ENCODE measurements around the gene RBM48. TPM values are rescaled to one million over a fixed set of nuclear protein-coding genes. Genes with fewer than 3 reads are reported as not detected.

RBM48 gene
- total RNA-seq, 4 donors from 2014 or later: 3.8 to 24.1 (median 16.6) TPM

GRCh38 chr7:92504563-92504962, 24.0 kb upstream of the RBM48 start:
- TF ChIP-seq CTCF (IDR thresholded peaks at IDR 0.05): no peak
- no peak for TF ChIP-seq POLR2A (IDR thresholded peaks at IDR 0.05)
- no peak for DNase-seq
- H3K9me3 ChIP-seq: no peaks in the 10 kb centered on the region
- H3K4me1 ChIP-seq: no peaks in the 10 kb centered on the region
- intact Hi-C loops (cut with DNase I; ENCODE audit: low total_unique reads): no loop called here
- no peak overlapping the region for H3K4me3 ChIP-seq
- H3K27ac ChIP-seq: no peak overlapping the region
- H3K36me3 ChIP-seq: no peaks in the 10 kb centered on the region
- no peaks in the 10 kb centered on the region for H3K27me3 ChIP-seq

GRCh38 chr7:92506363-92506762, 22.2 kb upstream of the RBM48 start:
- no peaks in the 10 kb centered on the region for H3K27me3 ChIP-seq
- no peaks in the 10 kb centered on the region for H3K36me3 ChIP-seq
- intact Hi-C loops (cut with DNase I; ENCODE audit: low total_unique reads): no loop called here
- no peak for DNase-seq
- H3K27ac ChIP-seq: no peak overlapping the region
- H3K4me1 ChIP-seq: no peaks in the 10 kb centered on the region
- TF ChIP-seq POLR2A (IDR thresholded peaks at IDR 0.05) (no peak), CTCF (IDR thresholded peaks at IDR 0.05) (no peak)
- no peaks in the 10 kb centered on the region for H3K9me3 ChIP-seq
- no peak overlapping the region for H3K4me3 ChIP-seq

- TF ChIP-seq CTCF (IDR thresholded peaks at IDR 0.05) (no peak), POLR2A (IDR thresholded peaks at IDR 0.05) (no peak)
- Histone ChIP-seq H3K4me1 (no peaks in the 10 kb centered on the region), H3K9me3 (no peaks in the 10 kb centered on the region), H3K27ac (no peak overlapping the region), H3K27me3 (no peaks in the 10 kb centered on the region), H3K4me3 (no peak overlapping the region), H3K36me3 (no peaks in the 10 kb centered on the region)
- intact Hi-C loops (cut with DNase I; ENCODE audit: low total_unique reads): no loop called here
- no peak for DNase-seq
These were observed 19.6 kb upstream of the RBM48 start for GRCh38 chr7:92508946-92509345.

- intact Hi-C loops (cut with DNase I; ENCODE audit: low total_unique reads): no loop called here
- Histone ChIP-seq H3K4me3 (no peak overlapping the region), H3K4me1 (no peaks in the 10 kb centered on the region), H3K27ac (no peak overlapping the region), H3K36me3 (no peaks in the 10 kb centered on the region), H3K27me3 (no peaks in the 10 kb centered on the region), H3K9me3 (no peaks in the 10 kb centered on the region)
- no peak for TF ChIP-seq POLR2A (IDR thresholded peaks at IDR 0.05)
- TF ChIP-seq CTCF (IDR thresholded peaks at IDR 0.05): no peak
- DNase-seq: no peak
These were observed 15.3 kb upstream of the RBM48 start for GRCh38 chr7:92513167-92513902.

GRCh38 chr7:92517631-92518030, 11.0 kb upstream of the RBM48 start:
- TF ChIP-seq CTCF (IDR thresholded peaks at IDR 0.05) (no peak), POLR2A (IDR thresholded peaks at IDR 0.05) (no peak)
- Histone ChIP-seq H3K4me1 (no peaks in the 10 kb centered on the region), H3K36me3 (no peaks in the 10 kb centered on the region), H3K4me3 (no peak overlapping the region), H3K27me3 (no peaks in the 10 kb centered on the region), H3K27ac (no peak overlapping the region), H3K9me3 (no peaks in the 10 kb centered on the region)
- intact Hi-C loops (cut with DNase I; ENCODE audit: low total_unique reads): no loop called here
- no peak for DNase-seq

All from uterus (tissue), 4 donors.